ENCODE data around the gene ASRGL1.

GRCh38 chr11:62423012-62423411, 85.8 kb downstream of the ASRGL1 start:
- TF ChIP-seq, protein P1, sequence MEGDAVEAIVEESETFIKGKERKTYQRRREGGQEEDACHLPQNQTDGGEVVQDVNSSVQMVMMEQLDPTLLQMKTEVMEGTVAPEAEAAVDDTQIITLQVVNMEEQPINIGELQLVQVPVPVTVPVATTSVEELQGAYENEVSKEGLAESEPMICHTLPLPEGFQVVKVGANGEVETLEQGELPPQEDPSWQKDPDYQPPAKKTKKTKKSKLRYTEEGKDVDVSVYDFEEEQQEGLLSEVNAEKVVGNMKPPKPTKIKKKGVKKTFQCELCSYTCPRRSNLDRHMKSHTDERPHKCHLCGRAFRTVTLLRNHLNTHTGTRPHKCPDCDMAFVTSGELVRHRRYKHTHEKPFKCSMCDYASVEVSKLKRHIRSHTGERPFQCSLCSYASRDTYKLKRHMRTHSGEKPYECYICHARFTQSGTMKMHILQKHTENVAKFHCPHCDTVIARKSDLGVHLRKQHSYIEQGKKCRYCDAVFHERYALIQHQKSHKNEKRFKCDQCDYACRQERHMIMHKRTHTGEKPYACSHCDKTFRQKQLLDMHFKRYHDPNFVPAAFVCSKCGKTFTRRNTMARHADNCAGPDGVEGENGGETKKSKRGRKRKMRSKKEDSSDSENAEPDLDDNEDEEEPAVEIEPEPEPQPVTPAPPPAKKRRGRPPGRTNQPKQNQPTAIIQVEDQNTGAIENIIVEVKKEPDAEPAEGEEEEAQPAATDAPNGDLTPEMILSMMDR (IDR thresholded peaks at IDR 0.05) = no peak
- no peak for TF ChIP-seq RAD21 (IDR thresholded peaks at IDR 0.05; ENCODE audit: low read length)
- no peak for TF ChIP-seq SIN3A (IDR thresholded peaks at IDR 0.05; ENCODE audit: borderline replicate concordance, low read depth, low read length)
- TF ChIP-seq POLR2AphosphoS5 (IDR thresholded peaks at IDR 0.05; ENCODE audit: low read depth, low read length) = no peak
- TF ChIP-seq, protein P2, sequence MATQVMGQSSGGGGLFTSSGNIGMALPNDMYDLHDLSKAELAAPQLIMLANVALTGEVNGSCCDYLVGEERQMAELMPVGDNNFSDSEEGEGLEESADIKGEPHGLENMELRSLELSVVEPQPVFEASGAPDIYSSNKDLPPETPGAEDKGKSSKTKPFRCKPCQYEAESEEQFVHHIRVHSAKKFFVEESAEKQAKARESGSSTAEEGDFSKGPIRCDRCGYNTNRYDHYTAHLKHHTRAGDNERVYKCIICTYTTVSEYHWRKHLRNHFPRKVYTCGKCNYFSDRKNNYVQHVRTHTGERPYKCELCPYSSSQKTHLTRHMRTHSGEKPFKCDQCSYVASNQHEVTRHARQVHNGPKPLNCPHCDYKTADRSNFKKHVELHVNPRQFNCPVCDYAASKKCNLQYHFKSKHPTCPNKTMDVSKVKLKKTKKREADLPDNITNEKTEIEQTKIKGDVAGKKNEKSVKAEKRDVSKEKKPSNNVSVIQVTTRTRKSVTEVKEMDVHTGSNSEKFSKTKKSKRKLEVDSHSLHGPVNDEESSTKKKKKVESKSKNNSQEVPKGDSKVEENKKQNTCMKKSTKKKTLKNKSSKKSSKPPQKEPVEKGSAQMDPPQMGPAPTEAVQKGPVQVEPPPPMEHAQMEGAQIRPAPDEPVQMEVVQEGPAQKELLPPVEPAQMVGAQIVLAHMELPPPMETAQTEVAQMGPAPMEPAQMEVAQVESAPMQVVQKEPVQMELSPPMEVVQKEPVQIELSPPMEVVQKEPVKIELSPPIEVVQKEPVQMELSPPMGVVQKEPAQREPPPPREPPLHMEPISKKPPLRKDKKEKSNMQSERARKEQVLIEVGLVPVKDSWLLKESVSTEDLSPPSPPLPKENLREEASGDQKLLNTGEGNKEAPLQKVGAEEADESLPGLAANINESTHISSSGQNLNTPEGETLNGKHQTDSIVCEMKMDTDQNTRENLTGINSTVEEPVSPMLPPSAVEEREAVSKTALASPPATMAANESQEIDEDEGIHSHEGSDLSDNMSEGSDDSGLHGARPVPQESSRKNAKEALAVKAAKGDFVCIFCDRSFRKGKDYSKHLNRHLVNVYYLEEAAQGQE (IDR thresholded peaks at IDR 0.05; ENCODE audit: low read depth, low read length) = no peak
